Measurements from ENCODE around the gene HECTD1.
A peak's percentile ranks its signal among the peaks of the same experiment; 100 is the strongest.
"Not testable (repeated sequence)": the region's sequence is repeated elsewhere in the genome, so short reads cannot be mapped to it uniquely, and the experiment has no call there.

Gene HECTD1

GRCh38 chr14:31229009-31229408 lies 21.4 kb upstream of the HECTD1 start:
- DNase-seq (ENCODE audit: low read depth in 2 of 3, low spot score in 1 of 3): no peak

GRCh38 chr14:31228533-31228932 lies 20.9 kb upstream of the HECTD1 start:
- DNase-seq (ENCODE audit: low read depth in 2 of 3, low spot score in 1 of 3): no peak

- no peak for DNase-seq (ENCODE audit: low read depth in 2 of 3, low spot score in 1 of 3)
Measured at GRCh38 chr14:31224808-31225207, 17.2 kb upstream of the HECTD1 start.

GRCh38 chr14:31223331-31223730 lies 15.7 kb upstream of the HECTD1 start:
- DNase-seq (ENCODE audit: low read depth in 2 of 3, low spot score in 1 of 3): no peak

GRCh38 chr14:31222834-31223233 lies 15.2 kb upstream of the HECTD1 start:
- no peak for DNase-seq (ENCODE audit: low read depth in 2 of 3, low spot score in 1 of 3)

- DNase-seq (ENCODE audit: low read depth in 2 of 3, low spot score in 1 of 3): no peak
Measured at GRCh38 chr14:31221266-31221665, 13.7 kb upstream of the HECTD1 start.

GRCh38 chr14:31219169-31219568 lies 11.6 kb upstream of the HECTD1 start:
- DNase-seq (ENCODE audit: low read depth in 2 of 3, low spot score in 1 of 3): no peak

- DNase-seq (ENCODE audit: low read depth in 2 of 3, low spot score in 1 of 3): no peak
Measured at GRCh38 chr14:31216359-31216758, 8.8 kb upstream of the HECTD1 start.

GRCh38 chr14:31212893-31213292 lies 5.3 kb upstream of the HECTD1 start:
- DNase-seq (ENCODE audit: low read depth in 2 of 3, low spot score in 1 of 3): no peak

- DNase-seq (ENCODE audit: low read depth in 2 of 3, low spot score in 1 of 3): no peak
Measured at GRCh38 chr14:31209605-31210004, 2.0 kb upstream of the HECTD1 start.

GRCh38 chr14:31208546-31209424 lies 1.2 kb upstream of the HECTD1 start:
- peak in 2 of 3 donors; percentile 28 to 34 for DNase-seq (ENCODE audit: low read depth in 2 of 3, low spot score in 1 of 3)

- DNase-seq (ENCODE audit: low read depth in 2 of 3, low spot score in 1 of 3): no peak
Measured at GRCh38 chr14:31207287-31207754, 272 bp downstream of the HECTD1 start.

- DNase-seq (ENCODE audit: low read depth in 2 of 3, low spot score in 1 of 3): peak; percentile 28 to 47 (median 45)
Measured at GRCh38 chr14:31206536-31207286, 882 bp downstream of the HECTD1 start.

GRCh38 chr14:31205681-31206535 lies 1.7 kb downstream of the HECTD1 start:
- no peak for DNase-seq (ENCODE audit: low read depth in 2 of 3, low spot score in 1 of 3)

GRCh38 chr14:31204593-31205534 lies 2.7 kb downstream of the HECTD1 start:
- no peak for DNase-seq (ENCODE audit: low read depth in 2 of 3, low spot score in 1 of 3)

GRCh38 chr14:31203899-31204592 lies 3.5 kb downstream of the HECTD1 start:
- not testable (repeated sequence) for DNase-seq (ENCODE audit: low read depth in 2 of 3, low spot score in 1 of 3)

- no peak for DNase-seq (ENCODE audit: low read depth in 2 of 3, low spot score in 1 of 3)
Measured at GRCh38 chr14:31203414-31203742, 4.2 kb downstream of the HECTD1 start.

GRCh38 chr14:31201111-31201510 lies 6.5 kb downstream of the HECTD1 start:
- no peak for DNase-seq (ENCODE audit: low read depth in 2 of 3, low spot score in 1 of 3)

GRCh38 chr14:31200702-31200990 lies 6.9 kb downstream of the HECTD1 start:
- no peak for DNase-seq (ENCODE audit: low read depth in 2 of 3, low spot score in 1 of 3)

- DNase-seq (ENCODE audit: low read depth in 2 of 3, low spot score in 1 of 3): no peak
Measured at GRCh38 chr14:31197671-31198070, 9.9 kb downstream of the HECTD1 start.
